HG03139 (cell line): Measurements from ENCODE around the gene C4B.
"Not testable (repeated sequence)": the region's sequence is repeated elsewhere in the genome, so short reads cannot be mapped to it uniquely, and the experiment has no call there.

ENCODE experiments used
- ATAC-seq: cut with Tn5 transposase; IDR thresholded peaks from one replicate; pipeline ENCODE4 v1.9.1; 2021; ENCODE audit not compliant: unreplicated experiment

Gene C4B

DNA sequence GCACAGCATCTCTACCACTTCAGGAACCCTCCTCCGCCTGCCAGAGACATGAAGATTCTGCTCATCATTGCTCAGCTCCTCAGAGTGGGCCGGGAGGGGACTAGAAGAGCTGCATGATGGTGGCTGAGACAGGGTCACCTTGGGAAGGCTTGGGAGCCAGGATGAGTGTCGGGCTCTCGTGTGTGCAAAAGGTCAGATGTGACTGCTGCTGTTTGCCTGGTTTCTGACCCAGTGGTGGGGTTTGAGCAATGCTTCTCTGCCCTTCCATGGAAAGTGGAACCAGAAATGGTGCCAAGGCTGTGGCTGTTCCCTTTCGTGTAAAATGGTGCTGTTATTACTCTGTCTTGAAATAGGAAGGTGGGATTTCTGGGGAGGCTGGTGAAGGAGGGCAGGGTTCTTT is 33.6 kb upstream of the C4B start:
- not testable (repeated sequence) for ATAC-seq

DNA sequence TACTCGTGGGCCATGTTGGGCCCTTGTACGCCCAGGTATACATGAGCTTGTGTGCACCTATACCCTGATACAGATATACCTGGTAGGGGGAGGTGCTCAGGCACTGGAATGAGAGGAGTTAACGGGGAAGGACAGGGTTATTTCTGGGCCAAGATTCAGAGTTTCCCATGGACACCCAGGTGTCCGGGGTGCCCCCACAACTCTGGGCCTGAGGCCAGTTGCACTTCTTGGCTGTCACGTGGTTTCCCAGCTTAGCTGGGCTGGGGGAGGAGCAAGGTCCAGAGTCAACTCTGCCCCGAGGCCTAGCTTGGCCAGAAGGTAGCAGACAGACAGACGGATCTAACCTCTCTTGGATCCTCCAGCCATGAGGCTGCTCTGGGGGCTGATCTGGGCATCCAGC is 32.9 kb upstream of the C4B start, which contains the start of gene C4A:
Gene C4A (plus strand): TSS at position 314 of the 400 bp plus-strand sequence. CDS start 51 bp downstream, at position 365.
- not testable (repeated sequence) for ATAC-seq

DNA sequence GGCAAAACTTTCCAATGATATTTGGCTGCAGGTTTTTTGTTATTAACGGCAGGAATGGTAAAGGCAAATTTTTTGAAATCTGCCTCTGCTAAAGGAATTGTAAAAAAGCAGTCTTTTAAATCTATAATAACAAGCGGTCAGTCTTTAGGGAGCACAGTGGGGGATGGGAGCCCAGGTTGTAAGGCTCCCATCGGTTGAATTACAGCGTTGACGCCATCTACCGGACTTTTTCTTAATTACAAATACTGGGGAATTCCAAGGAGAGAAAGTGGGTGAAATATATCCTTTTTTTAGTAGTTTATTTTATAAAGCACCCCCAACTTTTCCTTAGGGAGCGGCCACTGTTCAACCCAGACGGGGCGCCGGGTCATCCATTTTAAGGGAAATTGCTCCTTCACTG is 25.2 kb upstream of the C4B start:
- not testable (repeated sequence) for ATAC-seq

DNA sequence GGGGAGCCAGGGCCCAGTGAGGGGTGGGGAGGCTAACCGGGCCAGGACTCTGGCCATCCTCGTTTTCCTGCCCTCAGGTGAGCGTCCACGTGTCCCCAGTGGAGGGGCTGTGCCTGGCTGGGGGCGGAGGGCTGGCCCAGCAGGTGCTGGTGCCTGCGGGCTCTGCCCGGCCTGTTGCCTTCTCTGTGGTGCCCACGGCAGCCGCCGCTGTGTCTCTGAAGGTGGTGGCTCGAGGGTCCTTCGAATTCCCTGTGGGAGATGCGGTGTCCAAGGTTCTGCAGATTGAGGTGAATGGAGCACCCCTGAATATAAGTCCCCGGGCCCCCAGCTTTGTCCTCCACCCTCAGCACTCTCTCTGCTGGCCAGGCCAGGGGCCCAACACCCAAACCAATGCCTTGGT is 20.2 kb upstream of the C4B start:
- not testable (repeated sequence) for ATAC-seq

DNA sequence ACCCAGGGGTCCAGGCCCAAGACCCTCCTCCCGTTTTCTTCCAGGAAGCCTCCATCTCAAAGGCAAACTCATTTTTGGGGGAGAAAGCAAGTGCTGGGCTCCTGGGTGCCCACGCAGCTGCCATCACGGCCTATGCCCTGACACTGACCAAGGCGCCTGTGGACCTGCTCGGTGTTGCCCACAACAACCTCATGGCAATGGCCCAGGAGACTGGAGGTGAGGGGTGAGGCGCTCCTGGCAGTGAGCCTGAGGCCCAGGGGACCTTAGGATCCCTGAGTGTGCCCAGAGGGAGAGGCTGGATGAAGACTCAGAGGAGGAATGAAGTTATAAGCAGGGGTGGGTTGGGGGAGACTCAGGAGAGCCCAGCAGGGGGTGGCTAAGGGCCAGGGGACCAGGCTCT is 18.2 kb upstream of the C4B start:
- not testable (repeated sequence) for ATAC-seq

DNA sequence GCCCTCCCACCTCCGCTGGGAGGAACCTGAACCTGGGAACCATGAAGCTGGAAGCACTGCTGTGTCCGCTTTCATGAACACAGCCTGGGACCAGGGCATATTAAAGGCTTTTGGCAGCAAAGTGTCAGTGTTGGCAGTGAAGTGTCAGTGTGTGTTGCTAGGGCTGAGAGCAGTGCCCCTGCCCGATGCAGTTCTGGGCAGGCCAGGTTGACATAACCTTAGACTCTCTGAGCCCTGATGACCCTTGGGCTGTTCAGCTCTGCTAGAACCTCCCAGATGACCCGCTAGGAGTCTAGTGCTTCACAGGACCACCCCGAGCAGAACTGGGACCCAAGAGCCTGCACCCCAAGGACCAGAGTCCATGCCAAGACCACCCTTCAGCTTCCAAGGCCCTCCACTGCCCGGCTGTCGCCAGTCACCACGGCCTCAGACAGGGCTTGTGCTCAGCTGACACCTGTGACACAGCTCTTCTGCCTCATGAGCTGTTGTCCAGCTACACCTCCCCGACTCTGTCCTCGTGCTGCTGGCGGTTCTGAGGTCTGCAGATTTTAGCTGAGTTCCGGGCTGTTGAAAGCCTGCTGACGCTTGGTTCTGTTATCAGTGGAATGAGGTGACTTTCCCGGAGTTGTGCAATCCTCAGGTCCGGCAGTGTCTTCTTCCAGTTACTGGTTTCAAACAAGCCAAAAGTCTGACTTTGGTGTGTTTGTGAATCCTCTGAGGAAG is 11.9 kb upstream of the C4B start:
- ATAC-seq: not testable (repeated sequence)

DNA sequence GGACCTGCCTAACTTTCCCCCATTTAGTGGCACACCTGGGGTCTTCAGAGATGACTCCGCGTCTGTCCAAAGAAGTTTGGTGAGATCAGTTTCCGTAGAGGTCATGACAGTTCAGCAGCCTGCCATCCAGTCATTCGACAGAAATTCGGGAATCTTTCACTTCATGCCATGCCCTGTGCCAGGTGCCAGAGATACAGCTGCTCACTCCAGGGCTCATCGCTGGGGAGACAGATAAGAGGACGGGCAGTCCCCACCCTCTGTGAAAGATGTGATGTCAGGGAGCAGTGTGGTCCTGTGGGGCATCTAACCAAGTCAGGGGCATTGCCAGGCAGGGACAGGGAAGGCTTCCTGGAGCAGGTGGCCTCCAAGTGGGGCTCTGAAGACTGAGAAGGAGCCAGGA is 11.3 kb upstream of the C4B start:
- ATAC-seq: not testable (repeated sequence)

DNA sequence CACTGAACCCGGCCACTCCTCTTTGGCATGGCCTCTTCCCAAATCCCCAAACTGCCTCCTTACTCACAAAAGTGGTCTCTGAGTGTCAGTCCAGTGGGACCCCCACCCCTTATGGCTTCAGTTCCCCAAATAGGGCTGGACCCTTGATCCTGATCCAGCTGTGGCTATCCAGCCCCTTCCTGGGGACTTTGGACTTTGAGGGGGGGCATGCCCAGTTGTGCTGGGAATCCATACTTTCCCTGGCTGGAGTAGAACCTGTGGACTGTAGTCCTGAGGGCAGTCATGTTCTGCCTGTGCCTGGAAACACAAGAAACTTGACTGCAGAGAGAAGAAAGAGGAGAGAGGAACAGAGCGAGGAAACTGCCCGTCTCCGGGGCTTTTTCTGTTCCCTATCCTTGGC is 10.2 kb upstream of the C4B start:
- not testable (repeated sequence) for ATAC-seq

DNA sequence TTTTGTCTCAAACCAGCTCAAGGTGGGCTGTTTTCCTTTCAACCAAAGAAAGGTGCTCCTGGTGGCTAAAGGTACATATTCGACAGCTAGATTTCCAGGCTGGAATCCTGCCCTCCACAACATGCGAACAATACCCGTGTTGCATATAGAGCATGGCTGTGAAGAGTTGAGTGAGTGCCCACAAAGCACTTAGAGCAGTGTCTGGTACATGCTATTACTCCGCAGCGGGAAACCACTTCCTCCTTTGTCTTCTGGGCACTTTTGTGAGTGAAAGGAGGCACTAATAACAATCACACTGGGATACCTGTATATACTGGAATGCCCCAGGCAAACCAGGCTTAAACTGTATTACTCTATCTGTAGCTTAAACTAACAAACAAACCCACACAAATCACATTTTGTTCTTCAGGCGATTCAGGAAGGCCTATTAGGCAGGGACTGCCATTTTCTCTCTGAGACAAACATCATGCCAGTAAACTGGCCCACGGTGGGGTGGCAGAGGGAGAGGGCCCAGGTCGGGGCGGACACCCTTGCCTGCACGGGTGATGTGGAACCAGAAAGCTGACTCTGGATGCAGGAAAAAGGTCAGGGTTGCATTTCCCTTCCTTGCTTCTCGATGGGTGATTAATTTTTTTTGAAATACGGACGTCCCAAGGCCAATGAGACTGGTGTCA is 9.6 kb upstream of the C4B start:
- not testable (repeated sequence) for ATAC-seq

DNA sequence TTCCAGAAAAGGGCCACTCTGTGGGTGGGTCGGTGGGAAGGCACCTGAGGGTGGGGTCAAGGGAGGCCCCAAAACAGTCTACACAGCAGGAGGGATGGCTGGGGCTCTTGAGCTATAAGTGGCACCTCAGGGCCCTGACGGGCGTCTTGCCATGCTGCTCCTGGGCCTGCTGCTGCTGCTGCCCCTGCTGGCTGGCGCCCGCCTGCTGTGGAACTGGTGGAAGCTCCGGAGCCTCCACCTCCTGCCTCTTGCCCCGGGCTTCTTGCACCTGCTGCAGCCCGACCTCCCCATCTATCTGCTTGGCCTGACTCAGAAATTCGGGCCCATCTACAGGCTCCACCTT is 9.1 kb upstream of the C4B start:
- not testable (repeated sequence) for ATAC-seq

DNA sequence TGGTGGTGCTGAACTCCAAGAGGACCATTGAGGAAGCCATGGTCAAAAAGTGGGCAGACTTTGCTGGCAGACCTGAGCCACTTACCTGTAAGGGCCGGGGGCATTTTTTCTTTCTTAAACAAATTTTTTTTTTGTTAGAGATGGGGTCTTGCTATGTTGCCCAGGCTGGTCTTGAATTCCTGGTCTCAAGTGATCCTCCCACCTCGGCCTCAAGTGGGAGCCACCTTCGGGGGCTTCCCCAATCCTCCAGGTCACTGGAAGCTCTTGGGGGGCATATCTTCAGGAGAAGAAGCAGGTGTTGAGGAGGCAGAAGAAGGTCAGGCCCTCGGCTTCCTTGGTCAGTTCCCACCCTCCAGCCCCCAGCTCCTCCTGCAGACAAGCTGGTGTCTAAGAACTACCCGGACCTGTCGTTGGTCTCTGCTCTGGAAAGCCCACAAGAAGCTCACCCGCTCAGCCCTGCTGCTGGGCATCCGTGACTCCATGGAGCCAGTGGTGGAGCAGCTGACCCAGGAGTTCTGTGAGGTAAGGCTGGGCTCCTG is 8.5 kb upstream of the C4B start:
- ATAC-seq: not testable (repeated sequence)

DNA sequence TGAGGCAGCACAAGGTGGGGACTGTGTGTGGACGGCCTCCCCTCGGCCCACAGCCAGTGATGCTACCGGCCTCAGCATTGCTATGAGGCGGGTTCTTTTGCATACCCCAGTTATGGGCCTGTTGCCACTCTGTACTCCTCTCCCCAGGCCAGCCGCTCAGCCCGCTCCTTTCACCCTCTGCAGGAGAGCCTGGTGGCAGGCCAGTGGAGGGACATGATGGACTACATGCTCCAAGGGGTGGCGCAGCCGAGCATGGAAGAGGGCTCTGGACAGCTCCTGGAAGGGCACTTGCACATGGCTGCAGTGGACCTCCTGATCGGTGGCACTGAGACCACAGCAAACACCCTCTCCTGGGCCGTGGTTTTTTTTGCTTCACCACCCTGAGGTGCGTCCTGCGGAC is 7.5 kb upstream of the C4B start:
- not testable (repeated sequence) for ATAC-seq

DNA sequence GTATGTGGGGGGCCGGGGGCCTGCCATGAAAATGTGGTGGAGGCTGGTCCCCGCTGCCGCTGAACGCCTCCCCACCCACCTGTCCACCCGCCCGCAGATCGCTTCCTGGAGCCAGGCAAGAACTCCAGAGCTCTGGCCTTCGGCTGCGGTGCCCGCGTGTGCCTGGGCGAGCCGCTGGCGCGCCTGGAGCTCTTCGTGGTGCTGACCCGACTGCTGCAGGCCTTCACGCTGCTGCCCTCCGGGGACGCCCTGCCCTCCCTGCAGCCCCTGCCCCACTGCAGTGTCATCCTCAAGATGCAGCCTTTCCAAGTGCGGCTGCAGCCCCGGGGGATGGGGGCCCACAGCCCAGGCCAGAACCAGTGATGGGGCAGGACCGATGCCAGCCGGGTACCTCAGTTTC is 6.6 kb upstream of the C4B start:
- ATAC-seq: not testable (repeated sequence)

DNA sequence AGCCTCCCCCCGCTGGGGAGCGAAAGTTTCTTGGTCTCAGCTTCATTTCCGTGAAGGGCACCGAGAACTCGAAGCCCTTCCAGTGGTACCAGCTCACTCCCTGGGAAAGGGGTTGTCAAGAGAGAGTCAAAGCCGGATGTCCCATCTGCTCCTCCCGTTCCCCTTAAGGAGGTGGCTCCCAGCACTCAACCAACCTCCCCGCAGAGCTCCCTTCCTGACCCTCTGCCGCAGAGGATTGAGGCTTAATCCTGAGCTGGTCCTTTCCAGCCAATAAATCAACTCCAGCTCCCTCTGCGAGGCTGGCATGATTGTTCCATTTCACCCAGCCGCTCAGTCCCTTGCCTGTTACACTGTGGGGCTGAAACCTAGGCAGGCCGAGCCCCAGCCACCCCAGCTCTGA is 6.0 kb upstream of the C4B start:
- not testable (repeated sequence) for ATAC-seq

DNA sequence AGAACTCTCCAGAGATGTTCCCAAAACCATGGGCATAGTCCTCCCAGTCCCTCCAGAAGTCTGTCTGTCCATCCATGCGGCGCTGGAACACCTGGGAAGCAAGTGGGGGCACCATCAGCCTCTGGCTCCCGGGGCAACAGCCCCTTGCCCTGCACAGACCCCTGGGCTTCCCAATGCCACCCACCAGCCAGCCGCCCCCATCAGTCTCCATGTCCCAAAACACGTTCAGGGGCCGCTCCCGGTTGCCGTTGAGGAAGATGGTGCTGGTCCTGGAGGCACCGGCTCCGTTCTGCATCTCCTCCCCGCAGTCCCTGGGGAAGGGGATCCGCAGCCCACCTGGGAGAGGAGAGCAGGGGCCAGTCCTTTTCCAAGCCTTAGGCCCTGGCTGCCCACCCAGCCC is 5.1 kb upstream of the C4B start:
- not testable (repeated sequence) for ATAC-seq

DNA sequence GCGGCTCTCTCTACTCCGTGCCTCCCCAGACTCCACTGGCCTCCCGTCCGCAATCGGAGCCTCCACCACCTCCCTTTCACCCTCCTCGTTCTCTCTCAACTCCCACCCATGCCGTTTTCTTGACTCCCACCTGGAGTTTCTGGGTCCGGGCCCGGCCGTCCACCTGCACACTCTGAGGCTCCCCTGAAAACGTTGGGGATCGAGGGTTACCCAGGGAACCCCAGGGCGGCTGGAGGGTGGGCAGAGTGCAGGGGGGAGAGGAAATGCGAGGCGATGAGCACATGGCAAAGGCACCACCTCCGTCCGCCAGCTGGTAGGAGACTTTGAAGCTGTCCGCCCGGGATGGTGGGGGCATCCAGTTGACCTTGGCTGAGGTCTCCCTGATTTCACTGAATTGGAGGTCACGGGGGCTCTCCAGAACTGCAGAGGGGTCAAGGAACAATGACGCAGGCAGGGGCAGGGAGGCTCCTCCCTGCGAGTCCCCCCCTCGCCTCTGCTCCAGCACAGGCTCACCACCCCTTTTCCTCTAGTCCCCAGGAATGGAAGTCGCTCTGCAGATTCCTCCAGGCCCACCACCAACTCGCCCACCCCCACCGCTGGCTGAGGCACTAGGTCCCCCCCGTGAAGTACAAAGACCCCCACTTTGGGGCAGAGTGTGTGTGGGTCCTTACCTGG is 3.6 kb upstream of the C4B start:
- not testable (repeated sequence) for ATAC-seq

DNA sequence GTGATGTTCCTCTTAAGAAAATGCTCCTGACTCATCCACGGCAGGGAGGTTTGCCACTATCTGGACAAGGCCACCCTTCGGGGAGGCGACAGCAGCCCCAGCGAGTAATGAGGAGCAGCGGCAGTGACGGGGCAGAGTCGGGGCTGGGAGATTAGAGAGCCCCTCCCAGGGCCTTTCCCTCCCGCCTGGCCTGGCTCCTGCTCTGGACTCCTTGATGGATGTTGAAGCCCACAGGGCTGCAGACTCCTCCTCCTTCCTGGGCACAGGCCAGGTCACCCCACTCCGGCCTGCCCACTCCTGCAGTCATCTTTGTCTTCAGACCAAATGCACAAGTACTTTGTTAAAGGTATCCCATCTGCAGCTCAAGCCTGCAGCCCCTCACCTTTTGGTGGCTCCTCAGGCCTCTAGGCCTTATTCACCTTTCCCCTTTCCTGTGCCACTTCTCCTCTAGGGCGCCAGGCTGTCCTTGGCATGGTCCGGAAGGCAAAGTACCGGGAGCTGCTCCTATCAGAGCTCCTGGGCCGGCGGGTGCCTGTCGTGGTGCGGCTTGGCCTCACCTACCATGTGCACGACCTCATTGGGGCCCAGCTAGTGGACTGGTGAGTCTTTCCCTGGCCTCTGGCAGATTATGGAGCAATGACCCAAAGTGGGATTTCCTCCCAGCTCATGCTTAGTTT is 1.5 kb upstream of the C4B start:
- not testable (repeated sequence) for ATAC-seq

DNA sequence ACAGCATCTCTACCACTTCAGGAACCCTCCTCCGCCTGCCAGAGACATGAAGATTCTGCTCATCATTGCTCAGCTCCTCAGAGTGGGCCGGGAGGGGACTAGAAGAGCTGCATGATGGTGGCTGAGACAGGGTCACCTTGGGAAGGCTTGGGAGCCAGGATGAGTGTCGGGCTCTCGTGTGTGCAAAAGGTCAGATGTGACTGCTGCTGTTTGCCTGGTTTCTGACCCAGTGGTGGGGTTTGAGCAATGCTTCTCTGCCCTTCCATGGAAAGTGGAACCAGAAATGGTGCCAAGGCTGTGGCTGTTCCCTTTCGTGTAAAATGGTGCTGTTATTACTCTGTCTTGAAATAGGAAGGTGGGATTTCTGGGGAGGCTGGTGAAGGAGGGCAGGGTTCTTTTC is 857 bp upstream of the C4B start:
- not testable (repeated sequence) for ATAC-seq

DNA sequence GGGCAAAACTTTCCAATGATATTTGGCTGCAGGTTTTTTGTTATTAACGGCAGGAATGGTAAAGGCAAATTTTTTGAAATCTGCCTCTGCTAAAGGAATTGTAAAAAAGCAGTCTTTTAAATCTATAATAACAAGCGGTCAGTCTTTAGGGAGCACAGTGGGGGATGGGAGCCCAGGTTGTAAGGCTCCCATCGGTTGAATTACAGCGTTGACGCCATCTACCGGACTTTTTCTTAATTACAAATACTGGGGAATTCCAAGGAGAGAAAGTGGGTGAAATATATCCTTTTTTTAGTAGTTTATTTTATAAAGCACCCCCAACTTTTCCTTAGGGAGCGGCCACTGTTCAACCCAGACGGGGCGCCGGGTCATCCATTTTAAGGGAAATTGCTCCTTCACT is 7.5 kb downstream of the C4B start:
- ATAC-seq: not testable (repeated sequence)

DNA sequence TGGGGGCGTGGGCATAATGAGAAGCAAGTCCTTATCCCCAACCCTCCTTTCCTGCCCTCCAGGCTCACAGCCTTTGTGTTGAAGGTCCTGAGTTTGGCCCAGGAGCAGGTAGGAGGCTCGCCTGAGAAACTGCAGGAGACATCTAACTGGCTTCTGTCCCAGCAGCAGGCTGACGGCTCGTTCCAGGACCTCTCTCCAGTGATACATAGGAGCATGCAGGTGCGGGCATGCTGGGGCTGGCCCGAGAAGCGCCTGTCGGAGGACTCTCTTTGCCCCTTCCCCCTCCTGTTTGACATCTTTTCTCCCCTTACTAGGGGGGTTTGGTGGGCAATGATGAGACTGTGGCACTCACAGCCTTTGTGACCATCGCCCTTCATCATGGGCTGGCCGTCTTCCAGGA is 14.0 kb downstream of the C4B start:
- ATAC-seq: not testable (repeated sequence)

DNA sequence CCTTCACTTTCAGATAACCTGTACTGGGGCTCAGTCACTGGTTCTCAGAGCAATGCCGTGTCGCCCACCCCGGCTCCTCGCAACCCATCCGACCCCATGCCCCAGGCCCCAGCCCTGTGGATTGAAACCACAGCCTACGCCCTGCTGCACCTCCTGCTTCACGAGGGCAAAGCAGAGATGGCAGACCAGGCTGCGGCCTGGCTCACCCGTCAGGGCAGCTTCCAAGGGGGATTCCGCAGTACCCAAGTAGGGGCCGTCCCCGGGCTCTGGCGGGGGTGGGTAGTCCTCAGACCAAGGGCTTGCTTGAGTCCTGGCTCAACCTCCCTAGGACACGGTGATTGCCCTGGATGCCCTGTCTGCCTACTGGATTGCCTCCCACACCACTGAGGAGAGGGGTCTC is 15.0 kb downstream of the C4B start:
- ATAC-seq: not testable (repeated sequence)
